ENCODE data around the gene ANKMY1.

GRCh38 chr2:240597419-240598181, 39.8 kb upstream of the ANKMY1 start:
- TF ChIP-seq ZNF274 (IDR thresholded peaks at IDR 0.05; ENCODE audit: low read depth, low read length) (no peak), SUZ12 (IDR thresholded peaks at IDR 0.05; ENCODE audit: extremely low read depth, insufficient read depth, insufficient read length) (no peak)

Data from NT2/D1 (cell line).